Amniotic stem cell (primary cell): ENCODE results near the gene PODNL1.

Source experiments
- DNase-seq: peaks from one replicate; lab custom pipeline; 2025; lab: John Stamatoyannopoulos, UW

The PODNL1 gene

GRCh38 chr19:13890136-13890535, 48.1 kb downstream of the PODNL1 start:
- DNase-seq, result no peak

DNA sequence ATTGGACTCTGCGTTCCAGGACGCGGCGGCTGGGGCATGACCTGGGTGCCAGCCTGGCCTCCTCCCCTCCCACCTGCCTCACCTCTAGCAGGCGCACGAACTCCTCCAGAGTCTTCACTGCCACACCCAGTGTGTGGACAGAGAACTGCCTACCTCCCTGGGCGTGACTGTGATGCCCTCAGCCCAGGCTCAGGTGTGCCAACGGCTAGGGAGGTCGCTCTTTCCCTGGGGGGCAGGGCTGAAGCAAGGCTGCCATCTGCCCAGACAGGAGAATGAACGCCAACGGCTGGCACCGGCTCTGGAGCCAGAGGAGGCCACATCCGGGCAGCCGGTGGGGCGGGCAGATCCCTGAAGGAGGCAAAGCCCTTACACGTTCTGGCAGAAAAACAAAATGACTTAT, 49.9 kb downstream of the PODNL1 start:
- DNase-seq, result no peak

DNA sequence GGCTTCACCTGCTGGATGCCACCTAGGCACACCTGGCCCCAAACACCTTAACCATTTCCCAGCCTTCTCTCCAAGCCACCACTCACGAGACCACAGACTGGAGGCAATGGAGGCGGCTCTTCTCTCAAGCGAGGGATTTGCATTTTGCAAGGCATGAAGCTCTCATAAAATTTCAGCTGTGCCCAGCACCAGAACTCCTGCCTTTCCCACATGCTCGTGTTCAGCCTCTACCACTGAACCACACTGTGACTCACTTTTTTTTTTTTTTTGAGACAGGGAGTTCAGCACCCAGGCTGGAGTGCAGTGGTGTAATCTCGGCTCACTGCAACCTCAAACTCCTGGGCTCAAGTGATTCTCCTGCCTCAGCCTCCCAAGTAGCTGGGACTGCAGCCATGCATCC, 50.7 kb downstream of the PODNL1 start:
- DNase-seq, result no peak

DNA sequence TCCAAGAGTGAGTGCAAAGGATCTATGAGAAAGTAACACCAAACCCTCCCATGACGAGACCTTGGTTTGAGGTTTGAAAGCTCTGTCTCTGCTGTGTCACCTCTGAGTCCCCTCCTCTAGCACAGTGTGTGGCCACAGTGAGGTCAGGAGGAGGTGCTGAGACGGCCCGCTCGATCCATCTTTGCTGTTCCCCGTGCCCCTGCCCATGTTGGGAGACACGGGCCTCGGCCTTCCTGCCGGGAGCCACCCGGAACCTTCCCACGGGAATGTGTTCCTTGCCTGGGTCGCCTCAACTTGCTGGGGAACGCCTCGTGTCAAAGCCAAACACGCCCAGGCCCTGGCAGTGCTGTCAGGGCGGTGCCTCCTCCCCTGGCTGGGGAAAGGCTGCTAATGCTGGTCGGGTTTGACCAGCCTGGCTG, 51.2 kb downstream of the PODNL1 start:
- DNase-seq, result no peak

- DNase-seq, result no peak
These were observed 52.3 kb downstream of the PODNL1 start for GRCh38 chr19:13885826-13886365.

- no peak for DNase-seq
These were observed 53.3 kb downstream of the PODNL1 start for GRCh38 chr19:13884726-13885591.

GRCh38 chr19:13883516-13884064, 54.6 kb downstream of the PODNL1 start:
- no peak for DNase-seq

DNA sequence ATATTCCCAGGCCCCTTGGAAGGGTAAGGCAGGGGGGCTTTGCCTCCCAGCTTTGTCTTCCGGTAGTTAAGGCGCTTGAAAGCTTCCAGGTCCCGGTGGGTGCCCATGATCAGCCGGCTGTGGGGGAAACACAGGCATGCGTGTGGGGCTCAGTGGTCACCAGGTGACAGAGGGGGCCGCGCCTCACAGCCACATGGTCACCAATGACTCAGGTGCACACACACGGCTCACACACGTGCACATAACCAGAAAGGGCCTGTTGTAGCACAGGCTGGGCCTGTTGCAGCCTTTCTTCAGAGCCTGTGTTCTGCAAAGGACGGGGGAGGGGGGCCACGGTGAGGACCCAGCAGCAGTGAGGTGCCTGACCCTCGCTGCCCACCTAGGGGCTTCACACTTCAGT, 55.4 kb downstream of the PODNL1 start:
- no peak for DNase-seq

- no peak for DNase-seq
These were observed 55.8 kb downstream of the PODNL1 start for GRCh38 chr19:13882419-13882795.

- DNase-seq, result no peak
These were observed 56.4 kb downstream of the PODNL1 start for GRCh38 chr19:13881692-13882418.

DNA sequence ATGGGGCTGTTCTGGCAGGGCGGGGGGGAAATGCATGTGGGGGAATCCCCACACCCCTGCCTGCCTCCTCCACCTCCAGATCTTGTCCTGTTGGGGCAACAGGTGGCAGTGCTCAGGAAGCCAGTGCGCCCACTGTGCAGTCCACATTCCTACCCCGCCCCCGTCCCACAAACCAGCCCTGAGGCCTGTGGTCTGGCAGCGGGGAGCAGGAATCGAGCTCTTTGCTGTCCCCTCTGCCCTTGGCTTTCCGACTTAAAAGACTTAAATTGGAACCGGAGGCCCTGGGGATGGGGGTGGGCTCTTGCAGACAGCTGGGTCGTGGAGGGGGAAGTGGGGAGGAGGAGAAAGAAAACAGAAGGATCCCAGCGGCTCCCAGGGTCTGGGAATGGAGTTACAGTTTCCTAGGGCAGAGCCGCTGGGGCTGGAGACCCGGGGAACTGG, 56.9 kb downstream of the PODNL1 start:
- DNase-seq, result no peak
